ENCODE results near the gene NSD1. TPM values are rescaled to one million over a fixed set of nuclear protein-coding genes. Genes with fewer than 3 reads are reported as not detected.
A peak's percentile ranks its signal among the peaks of the same experiment; 100 is the strongest.

The NSD1 gene
- total RNA-seq, 2 donors from 2014 or later = 29.8 to 32.0 TPM

DNA sequence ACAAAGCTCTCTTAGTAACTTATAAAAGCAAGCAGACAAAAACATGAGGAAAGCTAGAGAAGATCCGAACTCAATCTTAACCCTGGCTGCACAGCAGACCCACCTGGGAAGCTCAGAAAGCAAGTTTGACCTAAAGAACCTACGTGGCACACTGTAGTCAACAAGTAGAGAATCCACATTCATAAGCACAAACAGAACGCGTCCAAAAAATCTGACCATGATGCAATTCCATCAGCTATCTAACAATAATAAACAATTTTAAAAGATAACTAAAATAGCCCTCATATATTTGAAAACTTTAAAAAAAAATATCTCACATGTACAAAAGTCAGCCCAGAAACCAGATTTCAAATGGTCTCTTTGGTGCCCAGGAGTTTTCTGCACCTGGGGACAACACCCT, 213.2 kb downstream of the NSD1 start:
- Histone ChIP-seq H3K27me3 (no peaks in the 10 kb centered on the region), H3K27ac (no peak overlapping the region), H3K36me3 (replicated peaks in 1 of 2; ENCODE audit: insufficient read depth in 1 of 2, low read depth in 2 of 2) (no peaks in the 10 kb centered on the region), H3K4me1 (peaks cover 47% of the 10 kb centered on the region), H3K4me3 (no peak overlapping the region), H3K9me3 (no peaks in the 10 kb centered on the region)
- intact Hi-C loops (cut with DNase I) = no loop called here
- ATAC-seq (no peak), DNase-seq (no peak)
- WGBS, 2 donors = 35 to 49% methylated on average over 4 of the region's 4 CpGs
- no peak for TF ChIP-seq POLR2A (IDR thresholded peaks at IDR 0.05)
- TF ChIP-seq, protein P1, sequence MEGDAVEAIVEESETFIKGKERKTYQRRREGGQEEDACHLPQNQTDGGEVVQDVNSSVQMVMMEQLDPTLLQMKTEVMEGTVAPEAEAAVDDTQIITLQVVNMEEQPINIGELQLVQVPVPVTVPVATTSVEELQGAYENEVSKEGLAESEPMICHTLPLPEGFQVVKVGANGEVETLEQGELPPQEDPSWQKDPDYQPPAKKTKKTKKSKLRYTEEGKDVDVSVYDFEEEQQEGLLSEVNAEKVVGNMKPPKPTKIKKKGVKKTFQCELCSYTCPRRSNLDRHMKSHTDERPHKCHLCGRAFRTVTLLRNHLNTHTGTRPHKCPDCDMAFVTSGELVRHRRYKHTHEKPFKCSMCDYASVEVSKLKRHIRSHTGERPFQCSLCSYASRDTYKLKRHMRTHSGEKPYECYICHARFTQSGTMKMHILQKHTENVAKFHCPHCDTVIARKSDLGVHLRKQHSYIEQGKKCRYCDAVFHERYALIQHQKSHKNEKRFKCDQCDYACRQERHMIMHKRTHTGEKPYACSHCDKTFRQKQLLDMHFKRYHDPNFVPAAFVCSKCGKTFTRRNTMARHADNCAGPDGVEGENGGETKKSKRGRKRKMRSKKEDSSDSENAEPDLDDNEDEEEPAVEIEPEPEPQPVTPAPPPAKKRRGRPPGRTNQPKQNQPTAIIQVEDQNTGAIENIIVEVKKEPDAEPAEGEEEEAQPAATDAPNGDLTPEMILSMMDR (IDR thresholded peaks at IDR 0.05) = no peak

DNA sequence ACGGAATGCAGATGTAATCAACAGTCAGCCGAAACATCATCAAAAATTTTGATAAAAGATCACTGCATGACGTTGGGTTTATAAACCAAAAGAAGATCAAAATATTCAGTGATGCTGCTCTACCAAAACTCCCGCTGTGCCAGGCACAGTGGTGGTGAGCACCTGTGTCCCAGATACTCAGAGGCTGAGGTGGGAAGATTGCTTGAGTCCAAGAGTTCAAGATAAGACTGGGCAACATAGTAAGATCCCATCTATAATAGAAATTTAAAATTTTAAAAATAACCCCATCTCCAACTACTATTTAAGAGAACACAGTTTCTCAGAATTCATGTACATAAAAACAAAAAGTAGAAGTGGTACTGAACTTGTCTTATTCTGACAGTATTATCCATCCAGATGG, 214.1 kb downstream of the NSD1 start:
- Histone ChIP-seq H3K27me3 (no peaks in the 10 kb centered on the region), H3K9me3 (no peaks in the 10 kb centered on the region), H3K27ac (no peak overlapping the region), H3K4me1 (peaks cover 52% of the 10 kb centered on the region), H3K4me3 (no peak overlapping the region), H3K36me3 (replicated peaks in 1 of 2; ENCODE audit: insufficient read depth in 1 of 2, low read depth in 2 of 2) (no peaks in the 10 kb centered on the region)
- TF ChIP-seq, protein P1 (IDR thresholded peaks at IDR 0.05) = no peak
- TF ChIP-seq POLR2A (IDR thresholded peaks at IDR 0.05) = no peak
- ATAC-seq (no peak), DNase-seq (no peak)
- intact Hi-C loops (cut with DNase I) = no loop called here
- WGBS, 2 donors = 50 to 64% methylated on average over 4 of the region's 4 CpGs

DNA sequence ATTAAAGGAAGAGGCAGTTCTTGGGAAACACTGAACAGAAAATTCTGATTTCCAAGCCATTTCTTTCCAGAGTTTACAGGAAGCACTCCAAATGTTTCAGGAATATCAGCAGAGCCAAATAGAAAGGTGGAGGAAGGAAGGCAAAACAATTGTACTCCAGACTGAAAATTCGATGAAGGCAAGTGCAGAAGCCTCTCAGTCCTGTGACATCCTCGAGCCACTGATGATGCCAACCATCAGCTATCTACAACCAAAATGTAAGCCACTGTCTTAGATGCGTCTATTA, 215.7 kb downstream of the NSD1 start:
- Histone ChIP-seq H3K27me3 (no peaks in the 10 kb centered on the region), H3K36me3 (replicated peaks in 1 of 2; ENCODE audit: insufficient read depth in 1 of 2, low read depth in 2 of 2) (no peaks in the 10 kb centered on the region), H3K4me3 (no peak overlapping the region), H3K27ac (no peak overlapping the region), H3K9me3 (no peaks in the 10 kb centered on the region), H3K4me1 (peaks cover 52% of the 10 kb centered on the region)
- intact Hi-C loops (cut with DNase I) = no loop called here
- DNase-seq (no peak), ATAC-seq (no peak)
- WGBS, 2 donors = 35 to 45% methylated on average over 3 of the region's 3 CpGs
- TF ChIP-seq POLR2A (IDR thresholded peaks at IDR 0.05) = no peak
- TF ChIP-seq, protein P1 (IDR thresholded peaks at IDR 0.05) = no peak

DNA sequence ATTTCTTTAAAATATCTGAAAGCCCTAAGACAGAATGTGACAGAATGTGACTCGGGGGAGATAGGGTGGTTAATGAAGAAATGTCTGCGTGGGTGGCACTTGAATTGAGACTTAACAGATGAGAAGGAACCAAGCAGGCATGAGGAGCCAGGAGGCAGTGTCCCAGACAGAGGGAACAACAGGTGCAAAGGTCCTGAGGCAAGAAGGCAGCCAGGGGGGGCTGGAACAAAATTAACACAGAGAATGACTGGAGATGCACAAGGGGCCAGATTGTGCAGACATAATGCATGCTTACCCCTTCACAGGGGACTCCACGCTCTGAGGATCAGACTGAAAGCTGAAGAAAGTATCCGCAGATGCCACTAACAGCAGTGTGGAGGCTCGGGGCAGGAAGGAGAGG, 216.2 kb downstream of the NSD1 start:
- no peak for TF ChIP-seq POLR2A (IDR thresholded peaks at IDR 0.05)
- TF ChIP-seq, protein P1 (IDR thresholded peaks at IDR 0.05) = no peak
- intact Hi-C loops (cut with DNase I) = no loop called here
- no peaks in the 10 kb centered on the region for H3K27me3 ChIP-seq
- H3K4me3 ChIP-seq = peak overlapping the region; percentile 3 to 12
- ATAC-seq = no peak
- 37 to 52% methylated on average over 5 of the region's 5 CpGs for WGBS, 2 donors
- DNase-seq = no peak
- H3K4me1 ChIP-seq = peaks cover 52% of the 10 kb centered on the region
- H3K27ac ChIP-seq = peak overlapping the region in 1 of 4 donors; percentile 12
- no peaks in the 10 kb centered on the region for H3K36me3 ChIP-seq (replicated peaks in 1 of 2; ENCODE audit: insufficient read depth in 1 of 2, low read depth in 2 of 2)
- H3K9me3 ChIP-seq = no peaks in the 10 kb centered on the region

Other genes starting within 250 kb of the NSD1 start
- 1 to 10 TPM; 1.8 to 3.6 TPM for gene HK3, start 234.4 kb upstream of the NSD1 start, total RNA-seq
- gene UIMC1, start 127.0 kb upstream of the NSD1 start, total RNA-seq = 10 to 100 TPM; 19.1 to 27.2 TPM
- gene ZNF346, start 111.1 kb upstream of the NSD1 start, total RNA-seq = 10 to 100 TPM; 13.5 to 14.5 TPM
- gene FGFR4, start 46.9 kb upstream of the NSD1 start, total RNA-seq = 10 to 100 TPM; 33.7 to 63.9 TPM
- gene RAB24, start 169.9 kb downstream of the NSD1 start, total RNA-seq = 10 to 100 TPM; 79.1 to 92.0 TPM
- gene PRELID1, start 170.0 kb downstream of the NSD1 start, total RNA-seq = 10 to 100 TPM; 63.3 to 91.8 TPM
- 10 to 100 TPM; 13.2 to 21.4 TPM for gene MXD3, start 178.1 kb downstream of the NSD1 start, total RNA-seq
- gene LMAN2, start 217.9 kb downstream of the NSD1 start, total RNA-seq = 100 to 1,000 TPM; 218 to 227 TPM
- 10 to 100 TPM; 15.0 to 39.2 TPM for gene RGS14, start 224.2 kb downstream of the NSD1 start, total RNA-seq